Nephron progenitor cell (in vitro differentiated cells): ENCODE data around the gene GADD45B.

Source experiments
- DNase-seq: peaks from one replicate; pipeline ENCODE4 v3.0.0; 2021
- H3K27ac Mint-ChIP-seq: 2 replicates; pipeline ENCODE4 v1.8.0; 2021; ENCODE audit warnings: mild to moderate bottlenecking, moderate library complexity, mixed read lengths
- H3K27me3 Mint-ChIP-seq: 2 replicates; pipeline ENCODE4 v1.8.0; 2021; ENCODE audit warnings: mild to moderate bottlenecking, low read depth, mixed read lengths; ENCODE audit not compliant: poor library complexity
- H3K36me3 Mint-ChIP-seq: 2 replicates; pipeline ENCODE4 v1.8.0; 2021; ENCODE audit warnings: low read depth, mixed read lengths
- H3K4me1 Mint-ChIP-seq: 2 replicates; pipeline ENCODE4 v1.8.0; 2021; ENCODE audit warnings: mixed read lengths
- H3K4me3 Mint-ChIP-seq: 2 replicates; pipeline ENCODE4 v1.8.0; 2021; ENCODE audit warnings: mild to moderate bottlenecking, moderate library complexity, mixed read lengths
- H3K9me3 Mint-ChIP-seq: 2 replicates; pipeline ENCODE4 v1.8.0; 2021; ENCODE audit warnings: mild to moderate bottlenecking, moderate library complexity, mixed read lengths
- CTCF ChIP-seq: fragments of 200-600 bp; sonication (generic); IDR thresholded peaks from 2 replicates; pipeline ENCODE4 v1.5.0; 2021; ENCODE audit warnings: antibody characterized with exemption

Gene GADD45B

GRCh38 chr19:2434721-2435265 is 41.1 kb upstream of the GADD45B start:
- TF ChIP-seq CTCF = no peak
- Mint-ChIP-seq H3K9me3 (no peaks in the 10 kb centered on the region), H3K4me3 (no peak overlapping the region), H3K27me3 (no peaks in the 10 kb centered on the region), H3K4me1 (peaks cover 5% of the 10 kb centered on the region), H3K27ac (no peak overlapping the region), H3K36me3 (peaks cover 20% of the 10 kb centered on the region)
- no peak for DNase-seq

GRCh38 chr19:2436384-2436783 is 39.5 kb upstream of the GADD45B start:
- Mint-ChIP-seq H3K36me3 (peaks cover 18% of the 10 kb centered on the region), H3K9me3 (no peaks in the 10 kb centered on the region), H3K27me3 (peaks cover 3% of the 10 kb centered on the region), H3K4me1 (no peaks in the 10 kb centered on the region), H3K27ac (no peak overlapping the region), H3K4me3 (no peak overlapping the region)
- TF ChIP-seq CTCF = no peak
- DNase-seq = no peak

GRCh38 chr19:2436926-2437325 is 39.0 kb upstream of the GADD45B start:
- no peak for DNase-seq
- H3K27ac Mint-ChIP-seq = no peak overlapping the region
- no peak overlapping the region for H3K4me3 Mint-ChIP-seq
- no peaks in the 10 kb centered on the region for H3K9me3 Mint-ChIP-seq
- no peak for TF ChIP-seq CTCF
- peaks cover 18% of the 10 kb centered on the region for H3K36me3 Mint-ChIP-seq
- no peaks in the 10 kb centered on the region for H3K4me1 Mint-ChIP-seq
- H3K27me3 Mint-ChIP-seq = peaks cover 3% of the 10 kb centered on the region

- TF ChIP-seq CTCF = no peak
- Mint-ChIP-seq H3K9me3 (no peaks in the 10 kb centered on the region), H3K4me1 (no peaks in the 10 kb centered on the region), H3K27me3 (peaks cover 3% of the 10 kb centered on the region), H3K4me3 (no peak overlapping the region), H3K36me3 (peaks cover 18% of the 10 kb centered on the region), H3K27ac (no peak overlapping the region)
- no peak for DNase-seq
Observed at GRCh38 chr19:2438178-2438577, 37.7 kb upstream of the GADD45B start.

GRCh38 chr19:2440515-2440914 is 35.4 kb upstream of the GADD45B start:
- DNase-seq = no peak
- Mint-ChIP-seq H3K36me3 (peaks cover 22% of the 10 kb centered on the region), H3K4me1 (no peaks in the 10 kb centered on the region), H3K27me3 (peaks cover 7% of the 10 kb centered on the region), H3K27ac (no peak overlapping the region), H3K9me3 (no peaks in the 10 kb centered on the region), H3K4me3 (no peak overlapping the region)
- no peak for TF ChIP-seq CTCF

- peaks cover 7% of the 10 kb centered on the region for H3K27me3 Mint-ChIP-seq
- no peaks in the 10 kb centered on the region for H3K9me3 Mint-ChIP-seq
- no peak overlapping the region for H3K27ac Mint-ChIP-seq
- no peak for TF ChIP-seq CTCF
- no peak for DNase-seq
- peaks cover under 1% of the 10 kb centered on the region for H3K4me1 Mint-ChIP-seq
- H3K36me3 Mint-ChIP-seq = peaks cover 20% of the 10 kb centered on the region
- H3K4me3 Mint-ChIP-seq = no peak overlapping the region
Observed at GRCh38 chr19:2441096-2441752, 34.7 kb upstream of the GADD45B start.
